C4-2B (cell line): Measurements from ENCODE around the gene SLC8A2.

Experiments
- ZFX ChIP-seq: fragments of 450-650 bp; IDR thresholded peaks from 2 replicates; pipeline ENCODE4 v1.6.1; 2017
- TF ChIP-seq, protein P1 (sequence below): fragments of 450-650 bp; conservative IDR thresholded peaks from 2 replicates; pipeline ENCODE4 v1.5.1; 2017; ENCODE audit warnings: mild to moderate bottlenecking

GRCh38 chr19:47491358-47492136, 19.9 kb upstream of the SLC8A2 start:
- TF ChIP-seq, protein P1, sequence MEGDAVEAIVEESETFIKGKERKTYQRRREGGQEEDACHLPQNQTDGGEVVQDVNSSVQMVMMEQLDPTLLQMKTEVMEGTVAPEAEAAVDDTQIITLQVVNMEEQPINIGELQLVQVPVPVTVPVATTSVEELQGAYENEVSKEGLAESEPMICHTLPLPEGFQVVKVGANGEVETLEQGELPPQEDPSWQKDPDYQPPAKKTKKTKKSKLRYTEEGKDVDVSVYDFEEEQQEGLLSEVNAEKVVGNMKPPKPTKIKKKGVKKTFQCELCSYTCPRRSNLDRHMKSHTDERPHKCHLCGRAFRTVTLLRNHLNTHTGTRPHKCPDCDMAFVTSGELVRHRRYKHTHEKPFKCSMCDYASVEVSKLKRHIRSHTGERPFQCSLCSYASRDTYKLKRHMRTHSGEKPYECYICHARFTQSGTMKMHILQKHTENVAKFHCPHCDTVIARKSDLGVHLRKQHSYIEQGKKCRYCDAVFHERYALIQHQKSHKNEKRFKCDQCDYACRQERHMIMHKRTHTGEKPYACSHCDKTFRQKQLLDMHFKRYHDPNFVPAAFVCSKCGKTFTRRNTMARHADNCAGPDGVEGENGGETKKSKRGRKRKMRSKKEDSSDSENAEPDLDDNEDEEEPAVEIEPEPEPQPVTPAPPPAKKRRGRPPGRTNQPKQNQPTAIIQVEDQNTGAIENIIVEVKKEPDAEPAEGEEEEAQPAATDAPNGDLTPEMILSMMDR = no peak
- no peak for TF ChIP-seq ZFX
